Prostate gland (tissue), 2 donors: ENCODE measurements around the gene CDC37. TPM values are rescaled to one million over a fixed set of nuclear protein-coding genes. Genes with fewer than 3 reads are reported as not detected.
"Not testable (repeated sequence)": the region's sequence is repeated elsewhere in the genome, so short reads cannot be mapped to it uniquely, and the experiment has no call there.

ENCODE experiments used
- DNase-seq: peaks from one replicate; pipeline ENCODE4 v3.0.0-alpha.2; 2019; ENCODE audit warnings: low spot score
- H3K27ac ChIP-seq, 2 donors: fragments of 200-600 bp; sonication (generic); 2 replicates each; pipeline ENCODE4 v1.5.1; 2017 to 2019
- H3K27me3 ChIP-seq: fragments of 200-600 bp; sonication (generic); replicated peaks from 2 replicates; pipeline ENCODE4 v1.5.1; 2019; ENCODE audit not compliant: insufficient read depth
- H3K36me3 ChIP-seq, 2 donors: fragments of 200-600 bp; sonication (generic); 1 replicate in 1 of 2; 2 replicates in 1 of 2; pipeline versions ENCODE4 v1.5.1 to v1.8.1; 2017 to 2019
- H3K4me1 ChIP-seq: fragments of 200-600 bp; sonication (generic); replicated peaks from 2 replicates; pipeline ENCODE4 v1.5.1; 2019
- H3K4me3 ChIP-seq, 2 donors: fragments of 200-600 bp; sonication (generic); 2 replicates each; pipeline ENCODE4 v1.5.1; 2017 to 2019
- H3K9me3 ChIP-seq: fragments of 200-600 bp; sonication (generic); 2 replicates; pipeline ENCODE4 v1.5.1; 2017
- POLR2A ChIP-seq: fragments of 450-650 bp; IDR thresholded peaks from one replicate; pipeline ENCODE4 v1.6.1; 2016; ENCODE audit warnings: antibody characterized with exemption, mild to moderate bottlenecking
- POLR2AphosphoS5 ChIP-seq: sonication (generic); formaldehyde crosslinking; IDR thresholded peaks from one replicate; pipeline ENCODE4 v1.6.1; 2017; ENCODE audit warnings: antibody characterized with exemption
- WGBS: methylation state at CpG from one replicate; pipeline ENCODE4 v1.1.5; 2018; 5-methylcytosine and 5-hydroxymethylcytosine counted together
- intact Hi-C: fragments of 100-400 bp; cut with DNase I; formaldehyde crosslinking; loops from one replicate; pipeline ENCODE4 v1.14.2; 2022
- total RNA-seq, 2 donors: library from RNA; depleted of rRNA; stranded (reverse); fragments of >200 nt; gene quantifications; one replicate each; pipeline ENCODE4 v1.1.0, GENCODE V29; 2016
- TF ChIP-seq, protein P1 (sequence below), 4 experiments: fragments of 200-600 bp in 2 of 4; fragments of 450-650 bp in 2 of 4; sonication (generic) in 2 of 4; IDR thresholded peaks; 1 replicate in 3 of 4; 2 replicates in 1 of 4; pipeline ENCODE4 v1.5.1; 2016 to 2019; ENCODE audit warnings: antibody characterized with exemption in 4 of 4, mild to moderate bottlenecking in 2 of 4, moderate library complexity in 2 of 4

Gene CDC37
- total RNA-seq, 2 donors from 2014 or later, result 135 to 159 TPM

DNA sequence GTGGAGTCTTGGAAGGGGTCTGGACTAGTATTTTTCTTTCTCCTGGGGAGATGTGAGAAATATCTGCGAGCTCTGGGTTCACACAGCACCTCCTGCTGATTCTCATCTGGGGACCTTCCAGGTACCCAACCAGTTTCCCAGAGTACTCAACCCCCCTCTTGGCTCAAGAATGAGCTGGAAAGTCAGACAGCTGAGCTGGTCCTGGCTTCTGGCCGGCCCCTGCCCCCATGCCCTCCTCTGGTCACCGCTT is 14.8 kb upstream of the CDC37 start:
- no peak for DNase-seq
- Histone ChIP-seq H3K9me3 (no peaks in the 10 kb centered on the region), H3K4me3 (no peak overlapping the region), H3K36me3 (no peaks in the 10 kb centered on the region), H3K27ac (no peak overlapping the region), H3K27me3 (peaks cover 30% of the 10 kb centered on the region), H3K4me1 (peaks cover 13% of the 10 kb centered on the region)
- WGBS, result 6% methylated on average over 3 of the region's 3 CpGs
- intact Hi-C loops, result no loop called here
- TF ChIP-seq POLR2AphosphoS5, result no peak
- TF ChIP-seq, protein P1, sequence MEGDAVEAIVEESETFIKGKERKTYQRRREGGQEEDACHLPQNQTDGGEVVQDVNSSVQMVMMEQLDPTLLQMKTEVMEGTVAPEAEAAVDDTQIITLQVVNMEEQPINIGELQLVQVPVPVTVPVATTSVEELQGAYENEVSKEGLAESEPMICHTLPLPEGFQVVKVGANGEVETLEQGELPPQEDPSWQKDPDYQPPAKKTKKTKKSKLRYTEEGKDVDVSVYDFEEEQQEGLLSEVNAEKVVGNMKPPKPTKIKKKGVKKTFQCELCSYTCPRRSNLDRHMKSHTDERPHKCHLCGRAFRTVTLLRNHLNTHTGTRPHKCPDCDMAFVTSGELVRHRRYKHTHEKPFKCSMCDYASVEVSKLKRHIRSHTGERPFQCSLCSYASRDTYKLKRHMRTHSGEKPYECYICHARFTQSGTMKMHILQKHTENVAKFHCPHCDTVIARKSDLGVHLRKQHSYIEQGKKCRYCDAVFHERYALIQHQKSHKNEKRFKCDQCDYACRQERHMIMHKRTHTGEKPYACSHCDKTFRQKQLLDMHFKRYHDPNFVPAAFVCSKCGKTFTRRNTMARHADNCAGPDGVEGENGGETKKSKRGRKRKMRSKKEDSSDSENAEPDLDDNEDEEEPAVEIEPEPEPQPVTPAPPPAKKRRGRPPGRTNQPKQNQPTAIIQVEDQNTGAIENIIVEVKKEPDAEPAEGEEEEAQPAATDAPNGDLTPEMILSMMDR (IDR thresholded peaks at IDR 0.05), result no peak
- no peak for TF ChIP-seq POLR2A

DNA sequence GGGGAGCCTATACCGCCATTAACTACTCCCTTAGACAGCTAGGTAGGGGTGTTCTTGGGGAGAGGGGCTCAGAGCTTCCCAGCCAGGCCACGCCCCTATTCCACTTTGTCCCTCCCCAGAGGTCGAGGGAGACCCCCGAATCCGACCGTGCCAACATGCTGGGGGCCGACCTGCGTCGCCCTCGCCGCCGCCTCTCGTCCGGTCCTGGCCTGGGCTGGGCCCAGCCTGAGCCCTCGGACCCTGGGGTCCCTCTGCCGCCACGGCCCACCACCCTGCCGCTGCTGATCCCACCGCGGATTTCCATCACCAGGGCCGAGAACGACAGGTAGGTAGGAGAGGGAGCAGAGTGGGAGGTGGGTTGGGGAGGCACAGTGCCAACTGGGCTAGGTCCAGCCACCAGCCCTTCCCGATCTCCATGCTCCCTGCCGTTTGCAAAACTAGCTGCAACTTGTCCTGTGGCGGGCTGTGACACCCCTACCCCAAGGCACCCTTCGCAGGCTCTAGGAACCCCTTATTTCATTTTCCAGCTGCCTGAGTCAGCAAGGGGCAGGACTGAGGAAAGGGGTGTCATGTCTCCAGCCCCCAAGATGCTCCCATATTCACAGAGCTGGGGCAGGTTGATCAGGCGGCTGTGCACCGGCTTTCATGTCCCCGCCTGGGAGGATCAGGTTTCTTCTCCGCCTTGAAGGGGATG is 14.3 kb upstream of the CDC37 start:
- DNase-seq, result no peak
- 3% methylated on average over 29 of the region's 30 CpGs for WGBS
- Histone ChIP-seq H3K36me3 (no peaks in the 10 kb centered on the region), H3K4me1 (peaks cover 13% of the 10 kb centered on the region), H3K27me3 (peaks cover 30% of the 10 kb centered on the region), H3K9me3 (no peaks in the 10 kb centered on the region), H3K4me3 (no peak overlapping the region), H3K27ac (no peak overlapping the region)
- no peak for TF ChIP-seq POLR2AphosphoS5
- intact Hi-C loops, result no loop called here

DNA sequence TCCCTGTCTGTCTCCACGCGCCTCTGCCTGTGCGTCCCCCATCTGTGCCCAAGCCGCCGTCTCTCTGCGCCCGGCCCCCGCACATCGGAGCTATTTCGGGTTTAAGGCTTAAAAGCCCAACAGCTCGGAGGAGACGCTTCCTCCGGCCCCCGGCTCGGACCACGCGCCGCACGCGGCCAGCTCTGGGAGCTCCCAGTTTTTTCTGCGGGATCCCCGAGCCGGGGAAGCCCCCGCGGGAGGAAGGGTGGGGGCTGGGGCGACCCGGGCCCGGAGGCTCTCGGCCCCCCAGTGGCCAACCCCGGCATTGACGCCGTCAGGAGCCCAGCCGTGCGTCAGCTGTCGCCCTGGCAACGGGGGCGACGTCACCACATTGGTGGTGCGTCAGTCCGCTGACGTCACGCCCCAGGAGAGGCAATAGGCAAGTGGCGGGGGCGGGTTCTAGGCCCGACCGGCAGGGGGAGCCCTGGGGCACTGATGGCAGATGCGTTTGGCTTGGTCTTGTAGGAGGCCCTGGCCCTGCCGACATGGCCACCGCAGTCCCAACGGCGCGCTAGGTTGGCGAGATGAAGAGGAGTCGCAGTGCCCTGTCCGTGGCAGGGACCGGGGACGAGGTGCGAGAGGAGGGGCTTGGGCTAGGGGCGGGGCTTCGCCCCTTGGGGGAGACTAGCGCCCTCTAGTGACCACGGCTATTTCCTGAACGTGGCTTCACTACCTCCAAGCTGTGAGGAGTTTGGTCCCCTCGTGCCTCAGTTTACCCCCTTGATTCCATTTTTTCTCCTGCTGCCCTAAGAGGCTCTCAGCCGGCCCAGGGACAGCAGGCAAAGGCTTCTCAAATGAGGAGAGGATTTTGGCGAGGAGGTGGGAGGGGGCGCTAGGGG is 13.3 kb upstream of the CDC37 start:
- Histone ChIP-seq H3K27ac (peak overlapping the region in 1 of 2 donors; percentile 42), H3K36me3 (no peaks in the 10 kb centered on the region), H3K4me1 (peaks cover 13% of the 10 kb centered on the region)

DNA sequence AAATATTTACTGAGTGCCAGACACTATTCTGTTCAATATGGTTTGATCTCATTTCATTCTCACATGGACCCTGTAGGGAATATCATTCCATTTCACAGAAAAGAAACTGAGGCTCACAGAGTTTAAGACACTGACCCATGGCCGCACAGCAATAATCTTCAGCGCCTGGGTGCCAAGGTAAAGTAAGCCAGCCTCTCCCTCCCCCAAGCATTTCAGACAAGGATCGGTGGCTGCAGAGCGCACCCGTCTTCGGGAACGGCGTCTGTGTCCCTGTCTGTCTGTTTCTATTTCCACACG is 12.7 kb upstream of the CDC37 start:
- Histone ChIP-seq H3K27ac (peak overlapping the region in 1 of 2 donors; percentile 42), H3K4me1 (peaks cover 13% of the 10 kb centered on the region), H3K9me3 (no peaks in the 10 kb centered on the region), H3K27me3 (peaks cover 26% of the 10 kb centered on the region), H3K36me3 (no peaks in the 10 kb centered on the region), H3K4me3 (peak overlapping the region; percentile 25 to 33)
- intact Hi-C loops, result no loop called here
- 4% methylated on average over 9 of the region's 9 CpGs for WGBS
- no peak for DNase-seq
- TF ChIP-seq POLR2AphosphoS5, result no peak
- TF ChIP-seq, protein P1 (IDR thresholded peaks at IDR 0.05), result no peak
- TF ChIP-seq POLR2A, result no peak

More for the DNA sequence above, 13.3 kb upstream of the CDC37 start:
- peaks cover 30% of the 10 kb centered on the region for H3K27me3 ChIP-seq
- H3K4me3 ChIP-seq, result peak overlapping the region; percentile 25 to 33
- H3K9me3 ChIP-seq, result no peaks in the 10 kb centered on the region
- WGBS, result 4% methylated on average over 66 of the region's 67 CpGs
- no peak for TF ChIP-seq POLR2A
- TF ChIP-seq, protein P1 (IDR thresholded peaks at IDR 0.05), result peak; percentile 52 to 86 (median 72)
- peak; percentile 50 for TF ChIP-seq POLR2AphosphoS5
- intact Hi-C loops, result no loop called here
- DNase-seq, result peak; percentile 42

DNA sequence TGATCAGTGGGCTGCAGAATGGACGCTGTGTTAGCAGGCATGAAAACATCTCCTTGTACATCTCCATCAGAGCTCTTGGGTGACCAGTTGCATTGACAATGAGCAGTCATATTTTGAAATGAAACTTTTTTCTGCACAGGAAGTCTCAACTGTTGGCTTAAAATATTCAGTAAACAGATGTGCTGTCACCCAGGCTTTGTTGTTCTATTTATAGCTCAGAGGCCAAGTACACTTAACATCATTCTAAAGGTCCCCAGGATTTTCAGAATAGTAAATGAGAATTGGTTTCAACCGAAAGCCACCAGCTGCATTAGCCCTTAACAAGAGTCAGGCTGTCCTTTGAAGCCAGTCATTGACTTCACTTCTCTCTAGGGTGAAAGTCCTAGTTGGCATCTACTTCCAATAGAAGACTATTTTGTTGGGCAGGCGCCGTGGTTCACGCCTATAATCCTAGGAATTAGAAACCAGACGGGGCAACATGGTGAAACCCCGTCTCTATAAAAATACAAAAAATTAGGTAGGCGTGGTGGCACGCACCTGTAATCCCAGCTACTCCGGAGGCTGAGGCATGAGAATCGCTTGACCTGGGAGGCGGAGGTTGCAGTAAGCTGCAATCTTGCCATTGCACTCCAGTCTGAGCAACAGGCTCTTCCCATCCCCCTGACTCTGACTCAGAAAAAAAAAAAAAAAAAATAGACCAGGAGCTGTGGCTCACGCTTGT is 9.1 kb upstream of the CDC37 start:
- WGBS, result 76% methylated on average over 13 of the region's 13 CpGs
- Histone ChIP-seq H3K9me3 (no peaks in the 10 kb centered on the region), H3K27me3 (peaks cover under 1% of the 10 kb centered on the region), H3K36me3 (no peaks in the 10 kb centered on the region), H3K4me1 (no peaks in the 10 kb centered on the region), H3K27ac (no peak overlapping the region), H3K4me3 (no peak overlapping the region)
- intact Hi-C loops, result no loop called here
- TF ChIP-seq POLR2A (no peak), POLR2AphosphoS5 (no peak)
- TF ChIP-seq, protein P1 (IDR thresholded peaks at IDR 0.05), result no peak
- no peak for DNase-seq

GRCh38 chr19:10411224-10411623 is 7.9 kb upstream of the CDC37 start:
- intact Hi-C loops, DNase-seq, H3K36me3 ChIP-seq, H3K4me3 ChIP-seq, H3K27ac ChIP-seq, H3K4me1 ChIP-seq, H3K9me3 ChIP-seq, H3K27me3 ChIP-seq: not testable (repeated sequence)
- 74% methylated on average over 5 of the region's 5 CpGs for WGBS
